IMR-90 (cell line): ENCODE measurements around the gene TREH. TPM values are rescaled to one million over a fixed set of nuclear protein-coding genes. Genes with fewer than 3 reads are reported as not detected.

ENCODE experiments used
- MAFK ChIP-seq: IDR thresholded peaks from 2 replicates; pipeline ENCODE4 v1.6.1; 2012; ENCODE audit warnings: low read depth, low read length, improper control_type of control experiment
- MAZ ChIP-seq: IDR thresholded peaks from 2 replicates; pipeline ENCODE4 v1.6.1; 2012; ENCODE audit warnings: low read depth, mild to moderate bottlenecking, low read length, improper control_type of control experiment, moderate library complexity, borderline replicate concordance
- RAD21 ChIP-seq: IDR thresholded peaks from 2 replicates; pipeline ENCODE4 v1.6.1; 2012; ENCODE audit warnings: low read length, improper control_type of control experiment
- SMC3 ChIP-seq: fragments of 150-350 bp; IDR thresholded peaks from 2 replicates; pipeline ENCODE4 v1.6.1; 2016; ENCODE audit warnings: low read depth, mild to moderate bottlenecking, antibody characterized with exemption, low read length, moderate library complexity
- polyA plus RNA-seq, 3 experiments: library from polyadenylated mRNA; depleted of rRNA; stranded (reverse); fragments of >200 nt; gene quantifications; 2 replicates each; pipeline ENCODE4 v1.2.3, GENCODE V29; 2012; ENCODE audit warnings: low replicate concordance in 1 of 3
- total RNA-seq: library from RNA; depleted of rRNA; stranded (reverse); fragments of >200 nt; gene quantifications from 2 replicates; pipeline ENCODE4 v1.2.3, GENCODE V29; 2012
- TF ChIP-seq, protein P1 (sequence below): conservative IDR thresholded peaks from 2 replicates; pipeline ENCODE4 v1.5.1; 2012; ENCODE audit warnings: mild to moderate bottlenecking, low read depth, low read length, improper control_type of control experiment

Gene TREH
- total and polyA plus RNA-seq, 2 of the 4 experiments (the other 2 are of a cell fraction), result not detected

DNA sequence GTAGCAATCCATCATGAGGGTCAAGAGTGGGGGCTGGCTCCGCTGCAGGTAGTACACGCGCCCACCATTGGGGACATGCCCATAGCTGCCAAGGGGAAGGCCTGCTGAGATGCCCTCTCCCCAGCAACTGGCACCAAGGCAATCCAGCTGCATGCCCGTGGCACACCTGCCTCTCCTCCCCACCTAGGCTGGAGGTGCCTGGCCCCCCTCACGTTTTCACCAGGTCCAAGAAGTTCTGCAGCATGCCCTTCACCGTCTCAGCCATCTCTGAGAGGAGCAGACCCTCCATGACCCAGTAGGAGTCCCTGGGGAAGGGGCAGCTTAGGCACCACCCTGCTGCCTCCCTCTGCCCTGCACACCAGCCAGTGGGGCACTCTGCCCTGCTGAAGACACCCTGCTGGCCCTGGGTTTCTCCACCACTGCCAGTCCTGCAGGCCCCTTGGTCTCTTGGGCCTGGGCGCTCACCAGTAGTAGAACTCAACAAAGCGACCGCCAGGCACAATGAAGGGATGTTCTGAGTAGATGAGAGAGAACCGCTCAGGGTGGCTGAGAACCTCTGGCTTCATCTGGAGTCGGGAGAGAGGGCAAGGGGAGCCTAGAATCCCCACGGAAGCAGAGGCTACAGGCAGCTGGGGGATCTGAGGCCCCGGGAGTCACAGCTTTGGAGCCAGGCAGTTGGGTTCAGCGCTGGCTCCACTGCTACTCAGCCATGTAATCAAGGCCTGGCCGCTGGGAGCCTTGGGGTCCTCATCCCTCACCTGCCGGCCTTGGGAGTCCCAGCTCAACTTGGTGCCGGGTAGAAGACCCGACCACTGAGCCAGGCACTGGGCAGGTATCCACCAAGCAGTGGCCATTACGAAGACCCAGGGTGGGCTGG, 17.8 kb downstream of the TREH start (continued):
- TF ChIP-seq, protein P1, sequence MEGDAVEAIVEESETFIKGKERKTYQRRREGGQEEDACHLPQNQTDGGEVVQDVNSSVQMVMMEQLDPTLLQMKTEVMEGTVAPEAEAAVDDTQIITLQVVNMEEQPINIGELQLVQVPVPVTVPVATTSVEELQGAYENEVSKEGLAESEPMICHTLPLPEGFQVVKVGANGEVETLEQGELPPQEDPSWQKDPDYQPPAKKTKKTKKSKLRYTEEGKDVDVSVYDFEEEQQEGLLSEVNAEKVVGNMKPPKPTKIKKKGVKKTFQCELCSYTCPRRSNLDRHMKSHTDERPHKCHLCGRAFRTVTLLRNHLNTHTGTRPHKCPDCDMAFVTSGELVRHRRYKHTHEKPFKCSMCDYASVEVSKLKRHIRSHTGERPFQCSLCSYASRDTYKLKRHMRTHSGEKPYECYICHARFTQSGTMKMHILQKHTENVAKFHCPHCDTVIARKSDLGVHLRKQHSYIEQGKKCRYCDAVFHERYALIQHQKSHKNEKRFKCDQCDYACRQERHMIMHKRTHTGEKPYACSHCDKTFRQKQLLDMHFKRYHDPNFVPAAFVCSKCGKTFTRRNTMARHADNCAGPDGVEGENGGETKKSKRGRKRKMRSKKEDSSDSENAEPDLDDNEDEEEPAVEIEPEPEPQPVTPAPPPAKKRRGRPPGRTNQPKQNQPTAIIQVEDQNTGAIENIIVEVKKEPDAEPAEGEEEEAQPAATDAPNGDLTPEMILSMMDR, result no peak
- no peak for TF ChIP-seq RAD21
- no peak for TF ChIP-seq MAZ
- no peak for TF ChIP-seq SMC3
- no peak for TF ChIP-seq MAFK
